ENCODE measurements around the gene FDCSP.

The FDCSP gene

GRCh38 chr4:70181864-70182263 lies 44.1 kb upstream of the FDCSP start:
- H3K23ac ChIP-seq (ENCODE audit: low read depth, low read length, poor library complexity) = no peak overlapping the region
- no peak overlapping the region for H3K9ac ChIP-seq (ENCODE audit: low read depth, low read length, poor library complexity)
- H3K14ac ChIP-seq (ENCODE audit: low read length) = no peak overlapping the region
- H3K27me3 ChIP-seq (ENCODE audit: control insufficient read depth in 3 of 3, insufficient read depth in 3 of 3, low read depth in 1 of 3, low read length in 3 of 3) = no peaks in the 10 kb centered on the region
- H3K4ac ChIP-seq (ENCODE audit: low read length) = no peak overlapping the region
- no peaks in the 10 kb centered on the region for H3K79me1 ChIP-seq (ENCODE audit: low read depth, low read length)
- WGBS, 2 donors (ENCODE audit: extremely low coverage in 2 of 2, insufficient read length in 2 of 2, insufficient replicate concordance in 1 of 2) = no CpG with 5 or more reads among the region's 1 CpG
- no peak for DNase-seq (ENCODE audit: low spot score)
- no peak overlapping the region for H4K91ac ChIP-seq (ENCODE audit: low read depth, low read length, poor library complexity)
- no peak overlapping the region for H3K4me2 ChIP-seq (ENCODE audit: insufficient read depth, low read length, poor library complexity, severe bottlenecking)
- H3K18ac ChIP-seq (ENCODE audit: low read length) = no peak overlapping the region
- no peak overlapping the region for H2BK15ac ChIP-seq (ENCODE audit: low read length)
- no peak overlapping the region for H2AFZ ChIP-seq (ENCODE audit: low read length)
- H4K8ac ChIP-seq (ENCODE audit: low read depth, low read length) = no peak overlapping the region
- H2BK12ac ChIP-seq (ENCODE audit: low read length) = no peak overlapping the region
- no peak overlapping the region for H2BK5ac ChIP-seq (ENCODE audit: low read length)
- no peaks in the 10 kb centered on the region for H3K36me3 ChIP-seq (replicated peaks in 1 of 2; ENCODE audit: control insufficient read depth in 2 of 2, insufficient read depth in 2 of 2, low read length in 2 of 2)
- H3K4me1 ChIP-seq (ENCODE audit: control insufficient read depth in 2 of 2, insufficient read depth in 1 of 2, low read depth in 1 of 2, low read length in 2 of 2) = no peaks in the 10 kb centered on the region
- no peak overlapping the region for H3K4me3 ChIP-seq (ENCODE audit: low read length in 2 of 2)
- no peak overlapping the region for H3K27ac ChIP-seq (replicated peaks; ENCODE audit: low read length)
- H2BK120ac ChIP-seq (ENCODE audit: low read depth, low read length) = no peak overlapping the region
- no peak overlapping the region for H2AK5ac ChIP-seq (ENCODE audit: low read depth, low read length)
- H3K9me3 ChIP-seq (replicated peaks in 1 of 2; ENCODE audit: control insufficient read depth in 2 of 2, insufficient read depth in 1 of 2, low read depth in 1 of 2, low read length in 2 of 2) = no peaks in the 10 kb centered on the region

GRCh38 chr4:70182517-70183167 lies 43.3 kb upstream of the FDCSP start:
- Histone ChIP-seq H2BK5ac (ENCODE audit: low read length) (no peak overlapping the region), H3K36me3 (replicated peaks in 1 of 2; ENCODE audit: control insufficient read depth in 2 of 2, insufficient read depth in 2 of 2, low read length in 2 of 2) (no peaks in the 10 kb centered on the region), H3K4me2 (ENCODE audit: insufficient read depth, low read length, poor library complexity, severe bottlenecking) (no peak overlapping the region), H2AK5ac (ENCODE audit: low read depth, low read length) (no peak overlapping the region), H3K23ac (ENCODE audit: low read depth, low read length, poor library complexity) (no peak overlapping the region), H3K27me3 (ENCODE audit: control insufficient read depth in 3 of 3, insufficient read depth in 3 of 3, low read depth in 1 of 3, low read length in 3 of 3) (no peaks in the 10 kb centered on the region), H2BK12ac (ENCODE audit: low read length) (no peak overlapping the region), H3K4me3 (ENCODE audit: low read length in 2 of 2) (no peak overlapping the region), H2BK120ac (ENCODE audit: low read depth, low read length) (no peak overlapping the region), H4K8ac (ENCODE audit: low read depth, low read length) (no peak overlapping the region), H3K18ac (ENCODE audit: low read length) (no peak overlapping the region), H3K4me1 (ENCODE audit: control insufficient read depth in 2 of 2, insufficient read depth in 1 of 2, low read depth in 1 of 2, low read length in 2 of 2) (no peaks in the 10 kb centered on the region), H4K91ac (ENCODE audit: low read depth, low read length, poor library complexity) (no peak overlapping the region), H3K27ac (replicated peaks; ENCODE audit: low read length) (no peak overlapping the region), H3K4ac (ENCODE audit: low read length) (no peak overlapping the region), H3K14ac (ENCODE audit: low read length) (no peak overlapping the region), H2BK15ac (ENCODE audit: low read length) (no peak overlapping the region), H3K9ac (ENCODE audit: low read depth, low read length, poor library complexity) (no peak overlapping the region), H3K9me3 (replicated peaks in 1 of 2; ENCODE audit: control insufficient read depth in 2 of 2, insufficient read depth in 1 of 2, low read depth in 1 of 2, low read length in 2 of 2) (no peaks in the 10 kb centered on the region), H3K79me1 (ENCODE audit: low read depth, low read length) (no peaks in the 10 kb centered on the region), H2AFZ (ENCODE audit: low read length) (no peak overlapping the region)
- no peak for DNase-seq (ENCODE audit: low spot score)
- WGBS, 2 donors (ENCODE audit: extremely low coverage in 2 of 2, insufficient read length in 2 of 2, insufficient replicate concordance in 1 of 2) = no CpG with 5 or more reads among the region's 2 CpGs

GRCh38 chr4:70183168-70183939 lies 42.6 kb upstream of the FDCSP start:
- H2BK5ac ChIP-seq (ENCODE audit: low read length) = no peak overlapping the region
- H3K27ac ChIP-seq (replicated peaks; ENCODE audit: low read length) = no peak overlapping the region
- no peak overlapping the region for H3K14ac ChIP-seq (ENCODE audit: low read length)
- no peak overlapping the region for H2BK120ac ChIP-seq (ENCODE audit: low read depth, low read length)
- WGBS, 2 donors (ENCODE audit: extremely low coverage in 2 of 2, insufficient read length in 2 of 2, insufficient replicate concordance in 1 of 2) = no CpG with 5 or more reads among the region's 6 CpGs
- no peak overlapping the region for H2AK5ac ChIP-seq (ENCODE audit: low read depth, low read length)
- no peak overlapping the region for H3K18ac ChIP-seq (ENCODE audit: low read length)
- H4K8ac ChIP-seq (ENCODE audit: low read depth, low read length) = no peak overlapping the region
- H3K27me3 ChIP-seq (ENCODE audit: control insufficient read depth in 3 of 3, insufficient read depth in 3 of 3, low read depth in 1 of 3, low read length in 3 of 3) = no peaks in the 10 kb centered on the region
- H2BK12ac ChIP-seq (ENCODE audit: low read length) = no peak overlapping the region
- H3K9me3 ChIP-seq (replicated peaks in 1 of 2; ENCODE audit: control insufficient read depth in 2 of 2, insufficient read depth in 1 of 2, low read depth in 1 of 2, low read length in 2 of 2) = no peaks in the 10 kb centered on the region
- H3K4me1 ChIP-seq (ENCODE audit: control insufficient read depth in 2 of 2, insufficient read depth in 1 of 2, low read depth in 1 of 2, low read length in 2 of 2) = no peaks in the 10 kb centered on the region
- H3K36me3 ChIP-seq (replicated peaks in 1 of 2; ENCODE audit: control insufficient read depth in 2 of 2, insufficient read depth in 2 of 2, low read length in 2 of 2) = no peaks in the 10 kb centered on the region
- no peak overlapping the region for H2AFZ ChIP-seq (ENCODE audit: low read length)
- H3K9ac ChIP-seq (ENCODE audit: low read depth, low read length, poor library complexity) = no peak overlapping the region
- H3K4ac ChIP-seq (ENCODE audit: low read length) = no peak overlapping the region
- no peak overlapping the region for H4K91ac ChIP-seq (ENCODE audit: low read depth, low read length, poor library complexity)
- H3K23ac ChIP-seq (ENCODE audit: low read depth, low read length, poor library complexity) = no peak overlapping the region
- no peaks in the 10 kb centered on the region for H3K79me1 ChIP-seq (ENCODE audit: low read depth, low read length)
- H2BK15ac ChIP-seq (ENCODE audit: low read length) = no peak overlapping the region
- DNase-seq (ENCODE audit: low spot score) = peak; percentile 63
- H3K4me2 ChIP-seq (ENCODE audit: insufficient read depth, low read length, poor library complexity, severe bottlenecking) = no peak overlapping the region
- no peak overlapping the region for H3K4me3 ChIP-seq (ENCODE audit: low read length in 2 of 2)

GRCh38 chr4:70183940-70184246 lies 42.0 kb upstream of the FDCSP start:
- H3K9me3 ChIP-seq (replicated peaks in 1 of 2; ENCODE audit: control insufficient read depth in 2 of 2, insufficient read depth in 1 of 2, low read depth in 1 of 2, low read length in 2 of 2) = no peaks in the 10 kb centered on the region
- no peak overlapping the region for H3K27ac ChIP-seq (replicated peaks; ENCODE audit: low read length)
- no peak overlapping the region for H3K14ac ChIP-seq (ENCODE audit: low read length)
- H3K4ac ChIP-seq (ENCODE audit: low read length) = no peak overlapping the region
- H3K79me1 ChIP-seq (ENCODE audit: low read depth, low read length) = no peaks in the 10 kb centered on the region
- H2AK5ac ChIP-seq (ENCODE audit: low read depth, low read length) = no peak overlapping the region
- H2BK12ac ChIP-seq (ENCODE audit: low read length) = no peak overlapping the region
- no peak overlapping the region for H2BK15ac ChIP-seq (ENCODE audit: low read length)
- H3K18ac ChIP-seq (ENCODE audit: low read length) = no peak overlapping the region
- no peak overlapping the region for H2AFZ ChIP-seq (ENCODE audit: low read length)
- DNase-seq (ENCODE audit: low spot score) = no peak
- no peak overlapping the region for H2BK5ac ChIP-seq (ENCODE audit: low read length)
- H3K36me3 ChIP-seq (replicated peaks in 1 of 2; ENCODE audit: control insufficient read depth in 2 of 2, insufficient read depth in 2 of 2, low read length in 2 of 2) = no peaks in the 10 kb centered on the region
- no peak overlapping the region for H4K91ac ChIP-seq (ENCODE audit: low read depth, low read length, poor library complexity)
- WGBS, 2 donors (ENCODE audit: extremely low coverage in 2 of 2, insufficient read length in 2 of 2, insufficient replicate concordance in 1 of 2) = no CpG with 5 or more reads among the region's 1 CpG
- H3K4me1 ChIP-seq (ENCODE audit: control insufficient read depth in 2 of 2, insufficient read depth in 1 of 2, low read depth in 1 of 2, low read length in 2 of 2) = no peaks in the 10 kb centered on the region
- no peak overlapping the region for H3K4me2 ChIP-seq (ENCODE audit: insufficient read depth, low read length, poor library complexity, severe bottlenecking)
- H3K23ac ChIP-seq (ENCODE audit: low read depth, low read length, poor library complexity) = no peak overlapping the region
- H4K8ac ChIP-seq (ENCODE audit: low read depth, low read length) = no peak overlapping the region
- H3K27me3 ChIP-seq (ENCODE audit: control insufficient read depth in 3 of 3, insufficient read depth in 3 of 3, low read depth in 1 of 3, low read length in 3 of 3) = no peaks in the 10 kb centered on the region
- no peak overlapping the region for H3K9ac ChIP-seq (ENCODE audit: low read depth, low read length, poor library complexity)
- H2BK120ac ChIP-seq (ENCODE audit: low read depth, low read length) = no peak overlapping the region
- no peak overlapping the region for H3K4me3 ChIP-seq (ENCODE audit: low read length in 2 of 2)

Measured in neuronal stem cell (in vitro differentiated cells).